GM12878 (cell line): ENCODE data around the gene C9orf72.

Experiments used
- JUNB ChIP-seq: IDR thresholded peaks from 2 replicates; pipeline ENCODE4 v1.6.1; 2016; ENCODE audit warnings: antibody characterized with exemption, mild to moderate bottlenecking
- KDM1A ChIP-seq: fragments of 200-600 bp; sonication (generic); IDR thresholded peaks from 2 replicates; pipeline ENCODE4 v1.6.1; 2016; ENCODE audit warnings: borderline replicate concordance
- MYC ChIP-seq: IDR thresholded peaks from 2 replicates; pipeline ENCODE4 v1.6.1; 2011; ENCODE audit warnings: mild to moderate bottlenecking, low read length, moderate library complexity, inconsistent platforms; ENCODE audit not compliant: insufficient read depth, insufficient replicate concordance, insufficient read length, severe bottlenecking
- POLR2A ChIP-seq: IDR thresholded peaks from 2 replicates; pipeline ENCODE4 v1.6.1; 2011; ENCODE audit warnings: low read depth, mild to moderate bottlenecking, low read length
- RAD21 ChIP-seq: IDR thresholded peaks from 2 replicates; pipeline ENCODE4 v1.6.1; 2011; ENCODE audit warnings: mild to moderate bottlenecking, low read depth, low read length, moderate library complexity; ENCODE audit not compliant: insufficient read depth
- TCF7 ChIP-seq: IDR thresholded peaks from 2 replicates; pipeline ENCODE4 v1.6.1; 2014; ENCODE audit warnings: antibody characterized with exemption, borderline replicate concordance
- TF ChIP-seq, protein P1 (sequence below): IDR thresholded peaks from 2 replicates; pipeline ENCODE4 v1.6.1; 2011; ENCODE audit warnings: low read depth, low read length, improper control_type of control experiment, borderline replicate concordance
- TF ChIP-seq, protein P2 (sequence below), 3 experiments: IDR thresholded peaks in 2 of 3; conservative IDR thresholded peaks in 1 of 3; 2 replicates each; pipeline ENCODE4 v1.5.1; 2011; ENCODE audit warnings: low read depth in 3 of 3, low read length in 3 of 3, mild to moderate bottlenecking in 3 of 3, control low read depth in 2 of 3, moderate library complexity in 2 of 3, inconsistent platforms in 1 of 3, mixed read lengths in 1 of 3; ENCODE audit not compliant: control insufficient read depth in 2 of 3, insufficient read depth in 1 of 3; ENCODE audit errors: extremely low read depth in 1 of 3

DNA sequence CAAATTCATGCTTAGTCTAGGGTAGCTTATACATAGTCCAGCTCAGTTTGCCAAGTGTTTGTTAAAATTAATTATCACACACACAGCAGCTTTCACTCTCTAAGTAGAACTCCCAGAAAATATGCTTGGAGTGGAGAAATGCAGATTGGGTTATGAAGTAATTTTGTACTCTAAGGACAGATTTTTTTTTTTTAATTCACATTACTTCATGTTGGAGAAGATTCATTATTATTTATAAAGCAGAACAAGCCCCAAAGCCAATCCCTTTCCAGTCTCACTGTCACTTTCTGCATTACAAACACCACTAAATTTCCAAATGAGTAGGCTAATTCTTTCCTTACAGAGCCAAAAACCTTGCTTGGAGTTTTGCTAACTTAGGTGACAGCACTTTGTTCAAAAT lies 11.7 kb upstream of the C9orf72 start:
- TF ChIP-seq KDM1A = no peak
- no peak for TF ChIP-seq POLR2A
- TF ChIP-seq RAD21 = no peak
- TF ChIP-seq, protein P1, sequence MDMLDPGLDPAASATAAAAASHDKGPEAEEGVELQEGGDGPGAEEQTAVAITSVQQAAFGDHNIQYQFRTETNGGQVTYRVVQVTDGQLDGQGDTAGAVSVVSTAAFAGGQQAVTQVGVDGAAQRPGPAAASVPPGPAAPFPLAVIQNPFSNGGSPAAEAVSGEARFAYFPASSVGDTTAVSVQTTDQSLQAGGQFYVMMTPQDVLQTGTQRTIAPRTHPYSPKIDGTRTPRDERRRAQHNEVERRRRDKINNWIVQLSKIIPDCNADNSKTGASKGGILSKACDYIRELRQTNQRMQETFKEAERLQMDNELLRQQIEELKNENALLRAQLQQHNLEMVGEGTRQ = no peak
- TF ChIP-seq, protein P2, sequence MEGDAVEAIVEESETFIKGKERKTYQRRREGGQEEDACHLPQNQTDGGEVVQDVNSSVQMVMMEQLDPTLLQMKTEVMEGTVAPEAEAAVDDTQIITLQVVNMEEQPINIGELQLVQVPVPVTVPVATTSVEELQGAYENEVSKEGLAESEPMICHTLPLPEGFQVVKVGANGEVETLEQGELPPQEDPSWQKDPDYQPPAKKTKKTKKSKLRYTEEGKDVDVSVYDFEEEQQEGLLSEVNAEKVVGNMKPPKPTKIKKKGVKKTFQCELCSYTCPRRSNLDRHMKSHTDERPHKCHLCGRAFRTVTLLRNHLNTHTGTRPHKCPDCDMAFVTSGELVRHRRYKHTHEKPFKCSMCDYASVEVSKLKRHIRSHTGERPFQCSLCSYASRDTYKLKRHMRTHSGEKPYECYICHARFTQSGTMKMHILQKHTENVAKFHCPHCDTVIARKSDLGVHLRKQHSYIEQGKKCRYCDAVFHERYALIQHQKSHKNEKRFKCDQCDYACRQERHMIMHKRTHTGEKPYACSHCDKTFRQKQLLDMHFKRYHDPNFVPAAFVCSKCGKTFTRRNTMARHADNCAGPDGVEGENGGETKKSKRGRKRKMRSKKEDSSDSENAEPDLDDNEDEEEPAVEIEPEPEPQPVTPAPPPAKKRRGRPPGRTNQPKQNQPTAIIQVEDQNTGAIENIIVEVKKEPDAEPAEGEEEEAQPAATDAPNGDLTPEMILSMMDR (IDR thresholded peaks at IDR 0.05 in 2 of 3, conservative IDR thresholded peaks at IDR 0.05 in 1 of 3; ENCODE audit: control insufficient read depth in 2 of 3, extremely low read depth in 1 of 3, insufficient read depth in 1 of 3, low read depth in 3 of 3, low read length in 3 of 3) = no peak
- TF ChIP-seq MYC = no peak
- TF ChIP-seq JUNB = no peak
- TF ChIP-seq TCF7 = no peak
